Activated T-helper 1 cell treated with anti-CD3 and anti-CD28 coated beads, Interleukin-12 subunit alpha, Interleukin-12 subunit beta, Interleukin-2, Interleukin-4 antibody, amounts not matched to agents 30 ng/mL and 10 ng/mL and 1 ng/mL, durations not matched to agents 14 hours and 24 hours and 36 hours (primary cell): ENCODE measurements around the gene POLR1F. TPM values are rescaled to one million over a fixed set of nuclear protein-coding genes. Genes with fewer than 3 reads are reported as not detected.

Experiments used
- DNase-seq: peaks from one replicate; pipeline ENCODE4 v3.0.0; 2021; ENCODE audit warnings: low spot score
- H3K27ac Mint-ChIP-seq: one replicate; pipeline ENCODE4 v1.8.0; 2021; ENCODE audit warnings: mild to moderate bottlenecking, mixed read lengths
- H3K27me3 Mint-ChIP-seq: one replicate; pipeline ENCODE4 v1.8.0; 2022; ENCODE audit warnings: mild to moderate bottlenecking, moderate library complexity, mixed read lengths; ENCODE audit not compliant: insufficient read depth
- H3K36me3 Mint-ChIP-seq: one replicate; pipeline ENCODE4 v1.8.0; 2021; ENCODE audit warnings: low read depth, mixed read lengths
- H3K4me1 Mint-ChIP-seq: one replicate; pipeline ENCODE4 v1.8.0; 2021; ENCODE audit warnings: low read depth, mixed read lengths
- H3K4me3 Mint-ChIP-seq: one replicate; pipeline ENCODE4 v1.8.0; 2021; ENCODE audit warnings: mild to moderate bottlenecking, moderate library complexity, mixed read lengths
- H3K9me3 Mint-ChIP-seq: one replicate; pipeline ENCODE4 v1.8.0; 2021; ENCODE audit warnings: mixed read lengths
- intact Hi-C: fragments of 100-400 bp; cut with micrococcal nuclease; formaldehyde crosslinking; loops from one replicate; pipeline ENCODE4 v1.15.1; 2024
- total RNA-seq: library from RNA; stranded (reverse); gene quantifications from 2 replicates; pipeline ENCODE4 v1.2.3, GENCODE V29; 2022

POLR1F gene, protein sequence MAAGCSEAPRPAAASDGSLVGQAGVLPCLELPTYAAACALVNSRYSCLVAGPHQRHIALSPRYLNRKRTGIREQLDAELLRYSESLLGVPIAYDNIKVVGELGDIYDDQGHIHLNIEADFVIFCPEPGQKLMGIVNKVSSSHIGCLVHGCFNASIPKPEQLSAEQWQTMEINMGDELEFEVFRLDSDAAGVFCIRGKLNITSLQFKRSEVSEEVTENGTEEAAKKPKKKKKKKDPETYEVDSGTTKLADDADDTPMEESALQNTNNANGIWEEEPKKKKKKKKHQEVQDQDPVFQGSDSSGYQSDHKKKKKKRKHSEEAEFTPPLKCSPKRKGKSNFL
- total RNA-seq = 41.1 and 42.0 TPM in 2 replicates

GRCh38 chr7:19708397-19709248, at the start of gene POLR1F:
POLR1F (minus strand) TSS chr7:19709037; CDS start chr7:19709016, 21 bp downstream.
- intact Hi-C loops = loop anchor here (1.0 to 5.0 kb wide), 4 partner anchors 622 to 1756 kb away; partner anchors contain the start of gene ITGB8
- H3K4me1 Mint-ChIP-seq = peaks cover 40% of the 10 kb centered on the region

GRCh38 chr7:19754521-19755116, 45.8 kb upstream of the POLR1F start:
- Mint-ChIP-seq H3K27ac (no peak overlapping the region), H3K9me3 (no peaks in the 10 kb centered on the region), H3K27me3 (no peaks in the 10 kb centered on the region), H3K36me3 (no peaks in the 10 kb centered on the region), H3K4me1 (no peaks in the 10 kb centered on the region), H3K4me3 (no peak overlapping the region)
- no peak for DNase-seq
- intact Hi-C loops = loop anchor here (1.0 to 10.0 kb wide), 3 partner anchors 420 to 844 kb away; no protein-coding TSS in a partner anchor

More at GRCh38 chr7:19708397-19709248, at the start of gene POLR1F:
- Mint-ChIP-seq H3K9me3 (no peaks in the 10 kb centered on the region), H3K4me3 (peak within 1 kb of the TSS; percentile 98), H3K27ac (peak within 1 kb of the TSS; percentile 89), H3K27me3 (peaks cover 3% of the 10 kb centered on the region), H3K36me3 (peaks cover 9% of the 10 kb centered on the region)
- peak; percentile 93 for DNase-seq

- H3K9me3 Mint-ChIP-seq = no peaks in the 10 kb centered on the region
- no peaks in the 10 kb centered on the region for H3K4me1 Mint-ChIP-seq
- no peak overlapping the region for H3K4me3 Mint-ChIP-seq
- H3K27me3 Mint-ChIP-seq = no peaks in the 10 kb centered on the region
- H3K27ac Mint-ChIP-seq = no peak overlapping the region
- no peaks in the 10 kb centered on the region for H3K36me3 Mint-ChIP-seq
- intact Hi-C loops = loop anchor here (10.0 kb wide), 2 partner anchors 423 to 563 kb away; no protein-coding TSS in a partner anchor
- DNase-seq = no peak
Observed at GRCh38 chr7:19752020-19752419, 43.2 kb upstream of the POLR1F start.

DNA sequence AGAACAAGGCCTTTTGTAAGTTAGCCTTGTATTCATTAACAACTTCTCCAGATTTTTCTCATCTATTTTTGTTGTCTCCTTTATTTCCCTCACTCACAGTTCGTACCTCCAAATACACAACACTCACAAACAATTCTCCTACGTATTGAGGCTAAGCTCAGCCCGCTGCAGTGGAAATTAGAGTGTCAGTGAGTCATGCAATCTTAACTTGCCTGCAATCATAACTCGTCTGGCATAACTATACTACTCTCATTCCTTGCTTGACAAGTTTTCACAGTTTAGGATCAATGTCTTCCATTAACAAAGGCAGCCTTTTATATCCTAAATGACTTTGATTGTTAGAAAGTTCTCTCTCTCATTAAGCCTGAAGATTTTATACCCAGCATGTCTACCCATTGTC, 40.8 kb upstream of the POLR1F start:
- Mint-ChIP-seq H3K9me3 (no peaks in the 10 kb centered on the region), H3K27ac (no peak overlapping the region), H3K36me3 (no peaks in the 10 kb centered on the region), H3K4me1 (no peaks in the 10 kb centered on the region), H3K4me3 (no peak overlapping the region), H3K27me3 (no peaks in the 10 kb centered on the region)
- no peak for DNase-seq
- intact Hi-C loops = loop anchor here (10.0 kb wide), 2 partner anchors 425 to 565 kb away; no protein-coding TSS in a partner anchor

GRCh38 chr7:19747740-19748339, 39.0 kb upstream of the POLR1F start:
- no peak overlapping the region for H3K4me3 Mint-ChIP-seq
- intact Hi-C loops = loop anchor here (2.0 kb wide), 1 partner anchor 851 kb away; no protein-coding TSS in a partner anchor
- DNase-seq = no peak
- no peaks in the 10 kb centered on the region for H3K9me3 Mint-ChIP-seq
- H3K27ac Mint-ChIP-seq = no peak overlapping the region
- H3K27me3 Mint-ChIP-seq = no peaks in the 10 kb centered on the region
- H3K4me1 Mint-ChIP-seq = no peaks in the 10 kb centered on the region
- no peaks in the 10 kb centered on the region for H3K36me3 Mint-ChIP-seq

GRCh38 chr7:19744075-19744474, 35.2 kb upstream of the POLR1F start:
- H3K36me3 Mint-ChIP-seq = no peaks in the 10 kb centered on the region
- H3K4me1 Mint-ChIP-seq = no peaks in the 10 kb centered on the region
- intact Hi-C loops = no loop called here
- no peaks in the 10 kb centered on the region for H3K9me3 Mint-ChIP-seq
- DNase-seq = no peak
- no peak overlapping the region for H3K27ac Mint-ChIP-seq
- no peak overlapping the region for H3K4me3 Mint-ChIP-seq
- peaks cover 4% of the 10 kb centered on the region for H3K27me3 Mint-ChIP-seq

- intact Hi-C loops = no loop called here
- H3K4me3 Mint-ChIP-seq = no peak overlapping the region
Observed at GRCh38 chr7:19728716-19729115, 19.9 kb upstream of the POLR1F start.

DNA sequence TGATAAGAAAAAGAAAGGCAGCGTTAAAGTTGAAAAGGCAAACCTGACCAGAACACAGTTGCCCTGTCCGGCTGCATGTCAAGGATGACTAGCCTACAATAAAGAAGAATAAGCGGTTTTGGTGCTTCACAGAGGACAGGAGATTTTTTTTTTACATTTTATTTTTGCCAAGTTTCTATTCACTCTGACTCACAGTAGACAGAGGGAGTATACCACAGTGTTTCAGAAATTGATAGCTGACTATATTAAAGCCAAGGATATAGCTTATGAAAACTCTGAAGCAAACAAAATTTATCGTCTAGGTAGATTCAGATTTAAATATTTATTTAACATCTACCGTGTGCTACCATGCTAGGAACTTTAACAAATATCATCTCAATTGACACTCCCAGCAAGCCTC, 16.9 kb upstream of the POLR1F start:
- no peak overlapping the region for H3K27ac Mint-ChIP-seq
- no peaks in the 10 kb centered on the region for H3K4me1 Mint-ChIP-seq
- DNase-seq = no peak

More at GRCh38 chr7:19728716-19729115, 19.9 kb upstream of the POLR1F start:
- no peaks in the 10 kb centered on the region for H3K36me3 Mint-ChIP-seq
- peaks cover 7% of the 10 kb centered on the region for H3K27me3 Mint-ChIP-seq
- H3K27ac Mint-ChIP-seq = no peak overlapping the region
- DNase-seq = no peak
- no peaks in the 10 kb centered on the region for H3K9me3 Mint-ChIP-seq
- H3K4me1 Mint-ChIP-seq = no peaks in the 10 kb centered on the region

DNA sequence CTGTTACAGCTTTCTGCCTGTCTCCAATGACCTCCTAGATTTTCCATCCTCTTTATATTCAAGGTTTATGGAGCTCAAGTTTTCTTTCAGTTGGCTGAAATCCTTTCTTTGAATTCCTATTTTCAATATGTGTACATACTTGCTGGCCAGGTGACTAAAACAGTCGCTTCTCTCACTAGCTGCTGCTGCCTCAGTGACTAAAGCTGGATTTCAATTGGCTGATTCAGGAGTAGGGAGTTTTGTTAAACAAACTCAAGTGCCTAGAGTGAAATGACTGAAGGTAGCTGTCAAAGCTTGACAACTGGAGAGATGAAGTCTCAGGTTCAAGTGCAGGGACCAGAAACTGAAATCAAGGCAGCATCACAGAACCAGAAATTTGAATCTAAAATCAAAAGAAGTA, 6.7 kb upstream of the POLR1F start:
- no peak for DNase-seq
- Mint-ChIP-seq H3K27me3 (peaks cover 9% of the 10 kb centered on the region), H3K27ac (no peak overlapping the region), H3K4me3 (no peak overlapping the region), H3K9me3 (no peaks in the 10 kb centered on the region), H3K4me1 (no peaks in the 10 kb centered on the region), H3K36me3 (no peaks in the 10 kb centered on the region)
- intact Hi-C loops = no loop called here

More for the DNA sequence above, 16.9 kb upstream of the POLR1F start:
- H3K4me3 Mint-ChIP-seq = no peak overlapping the region
- no peaks in the 10 kb centered on the region for H3K9me3 Mint-ChIP-seq
- no peaks in the 10 kb centered on the region for H3K36me3 Mint-ChIP-seq
- intact Hi-C loops = no loop called here
- H3K27me3 Mint-ChIP-seq = peaks cover 7% of the 10 kb centered on the region

GRCh38 chr7:19713676-19714075, 4.8 kb upstream of the POLR1F start:
- no peak for DNase-seq
- intact Hi-C loops = loop anchor here (1.0 to 2.0 kb wide), 2 partner anchors 597 to 885 kb away; no protein-coding TSS in a partner anchor
- Mint-ChIP-seq H3K4me3 (no peak overlapping the region), H3K27ac (no peak overlapping the region), H3K9me3 (no peaks in the 10 kb centered on the region), H3K27me3 (peaks cover 9% of the 10 kb centered on the region), H3K4me1 (peaks cover 12% of the 10 kb centered on the region), H3K36me3 (no peaks in the 10 kb centered on the region)

DNA sequence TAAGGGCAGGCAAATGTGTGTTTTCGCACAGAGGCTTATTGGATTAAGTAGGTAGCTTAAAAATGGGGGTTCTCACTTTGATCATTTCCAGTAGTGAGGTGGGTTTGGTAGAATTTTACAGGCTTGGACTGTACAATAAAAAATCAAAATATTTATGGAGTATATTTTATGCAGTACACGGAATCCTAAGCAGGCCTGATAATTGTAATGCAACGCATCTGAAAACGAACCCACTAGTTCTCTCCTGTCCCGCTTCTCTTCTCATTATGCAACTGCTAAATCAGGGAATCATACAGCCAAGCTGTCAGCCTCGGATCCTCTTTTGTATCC, 377 bp upstream of the POLR1F start:
- Mint-ChIP-seq H3K4me3 (peak overlapping the region; percentile 98), H3K4me1 (peaks cover 40% of the 10 kb centered on the region), H3K36me3 (peaks cover 7% of the 10 kb centered on the region), H3K27me3 (peaks cover 3% of the 10 kb centered on the region), H3K27ac (no peak overlapping the region), H3K9me3 (no peaks in the 10 kb centered on the region)
- no peak for DNase-seq
- intact Hi-C loops = loop anchor here (1.0 to 5.0 kb wide), 3 partner anchors 622 to 1757 kb away; partner anchors contain the start of gene ITGB8

GRCh38 chr7:19707240-19707639, 1.6 kb downstream of the POLR1F start:
- H3K27me3 Mint-ChIP-seq = no peaks in the 10 kb centered on the region
- H3K9me3 Mint-ChIP-seq = no peaks in the 10 kb centered on the region
- H3K4me3 Mint-ChIP-seq = peak overlapping the region; percentile 98
- peaks cover 17% of the 10 kb centered on the region for H3K36me3 Mint-ChIP-seq
- H3K27ac Mint-ChIP-seq = no peak overlapping the region
- peaks cover 40% of the 10 kb centered on the region for H3K4me1 Mint-ChIP-seq
- no peak for DNase-seq
- intact Hi-C loops = loop anchor here (5.0 kb wide), 1 partner anchor 1755 kb away; no protein-coding TSS in a partner anchor
